HEK293 (cell line): ENCODE data around the gene LYPLAL1.
A peak's percentile ranks its signal among the peaks of the same experiment; 100 is the strongest.

Experiments used
- CTCF ChIA-PET: fragments of 350-600 bp; formaldehyde crosslinking; extraction: SDS; loops from one replicate; lab custom pipeline; 2021; ENCODE audit warnings: antibody characterized with exemption; lab: Yijun Ruan, JAX
- POLR2A ChIA-PET: fragments of 300-600 bp; formaldehyde crosslinking; extraction: SDS; loops from one replicate; lab custom pipeline; 2020; ENCODE audit warnings: antibody characterized with exemption, inconsistent platforms; lab: Yijun Ruan, JAX
- H3K27ac ChIP-seq: fragments of 200-500 bp; sonication (Bioruptor generic); 2 replicates; pipeline ENCODE4 v1.5.1; 2014; ENCODE audit warnings: low read depth, low read length, control low read depth, inconsistent platforms; ENCODE audit errors: extremely low read depth
- H3K36me3 ChIP-seq, 2 experiments: fragments of 200-500 bp in 1 of 2; sonication (Bioruptor generic) in 1 of 2; 1 replicate in 1 of 2; 2 replicates in 1 of 2; pipeline ENCODE4 v1.5.1; 2014 to 2017; ENCODE audit warnings: inconsistent platforms in 2 of 2, low read length in 2 of 2; ENCODE audit not compliant: control insufficient read depth in 2 of 2, insufficient read depth in 1 of 2
- H3K4me1 ChIP-seq: fragments of 200-500 bp; sonication (Bioruptor generic); 2 replicates; pipeline ENCODE4 v1.5.1; 2014; ENCODE audit warnings: mild to moderate bottlenecking, low read length, inconsistent platforms; ENCODE audit not compliant: control insufficient read depth, insufficient read depth
- H3K4me3 ChIP-seq: 2 replicates; pipeline ENCODE4 v1.5.1; 2011; ENCODE audit warnings: low read depth, mild to moderate bottlenecking, control low read depth, low read length, moderate library complexity
- H3K9me3 ChIP-seq: fragments of 200-500 bp; sonication (Bioruptor generic); 2 replicates; pipeline ENCODE4 v1.5.1; 2014; ENCODE audit warnings: low read depth, low read length, inconsistent platforms; ENCODE audit not compliant: control insufficient read depth, insufficient read depth
- BCL11A ChIP-seq: fragments of 450-650 bp; formaldehyde crosslinking; IDR thresholded peaks from 2 replicates; pipeline ENCODE4 v1.5.1; 2016; ENCODE audit warnings: low read depth, missing biosample characterization, missing genetic modification characterization
- GLIS2 ChIP-seq: fragments of 450-650 bp; formaldehyde crosslinking; IDR thresholded peaks from 2 replicates; pipeline ENCODE4 v1.5.1; 2016; ENCODE audit warnings: missing biosample characterization, missing genetic modification characterization
- KLF8 ChIP-seq: fragments of 450-650 bp; formaldehyde crosslinking; IDR thresholded peaks from 2 replicates; pipeline ENCODE4 v1.5.1; 2016; ENCODE audit warnings: missing biosample characterization, missing genetic modification characterization
- MZF1 ChIP-seq: fragments of 450-650 bp; formaldehyde crosslinking; IDR thresholded peaks from 2 replicates; pipeline ENCODE4 v1.5.1; 2017; ENCODE audit warnings: missing biosample characterization, missing genetic modification characterization, borderline replicate concordance
- REPIN1 ChIP-seq: fragments of 450-650 bp; formaldehyde crosslinking; IDR thresholded peaks from 2 replicates; pipeline ENCODE4 v1.5.1; 2017; ENCODE audit warnings: missing biosample characterization, missing genetic modification characterization, low read depth
- SP7 ChIP-seq: fragments of 450-650 bp; formaldehyde crosslinking; IDR thresholded peaks from 2 replicates; pipeline ENCODE4 v1.5.1; 2016; ENCODE audit warnings: missing biosample characterization, missing genetic modification characterization
- TRIM28 ChIP-seq: IDR thresholded peaks from 2 replicates; pipeline ENCODE4 v1.6.1; 2011; ENCODE audit warnings: low read length, control low read depth, borderline replicate concordance
- ZBTB1 ChIP-seq: fragments of 450-650 bp; formaldehyde crosslinking; IDR thresholded peaks from 2 replicates; pipeline ENCODE4 v1.5.1; 2016; ENCODE audit warnings: missing biosample characterization, missing genetic modification characterization
- ZEB2 ChIP-seq: fragments of 450-650 bp; formaldehyde crosslinking; IDR thresholded peaks from 2 replicates; pipeline ENCODE4 v1.5.1; 2016; ENCODE audit warnings: missing biosample characterization, missing genetic modification characterization
- ZNF138 ChIP-seq: fragments of 450-650 bp; formaldehyde crosslinking; IDR thresholded peaks from 2 replicates; pipeline ENCODE4 v1.5.1; 2016; ENCODE audit warnings: missing biosample characterization, missing genetic modification characterization, borderline replicate concordance
- ZNF169 ChIP-seq: fragments of 450-650 bp; formaldehyde crosslinking; IDR thresholded peaks from 2 replicates; pipeline ENCODE4 v1.5.1; 2016; ENCODE audit warnings: missing biosample characterization, missing genetic modification characterization
- ZNF292 ChIP-seq: fragments of 450-650 bp; formaldehyde crosslinking; IDR thresholded peaks from 2 replicates; pipeline ENCODE4 v1.5.1; 2016; ENCODE audit warnings: low read depth, missing biosample characterization, missing genetic modification characterization, borderline replicate concordance
- ZNF311 ChIP-seq: fragments of 450-650 bp; formaldehyde crosslinking; IDR thresholded peaks from 2 replicates; pipeline ENCODE4 v1.5.1; 2017; ENCODE audit warnings: missing biosample characterization, missing genetic modification characterization, borderline replicate concordance
- ZNF354C ChIP-seq: fragments of 450-650 bp; formaldehyde crosslinking; IDR thresholded peaks from 2 replicates; pipeline ENCODE4 v1.5.1; 2016; ENCODE audit warnings: missing biosample characterization, missing genetic modification characterization, low read depth, borderline replicate concordance
- ZNF366 ChIP-seq: fragments of 450-650 bp; formaldehyde crosslinking; conservative IDR thresholded peaks from 2 replicates; pipeline ENCODE4 v1.5.1; 2016; ENCODE audit warnings: missing biosample characterization, missing genetic modification characterization
- ZNF404 ChIP-seq: fragments of 450-650 bp; formaldehyde crosslinking; IDR thresholded peaks from 2 replicates; pipeline ENCODE4 v1.5.1; 2017; ENCODE audit warnings: missing biosample characterization, missing genetic modification characterization
- ZNF416 ChIP-seq: fragments of 450-650 bp; formaldehyde crosslinking; IDR thresholded peaks from 2 replicates; pipeline ENCODE4 v1.5.1; 2016; ENCODE audit warnings: missing biosample characterization, missing genetic modification characterization
- ZNF529 ChIP-seq: fragments of 450-650 bp; formaldehyde crosslinking; IDR thresholded peaks from 2 replicates; pipeline ENCODE4 v1.5.1; 2017; ENCODE audit warnings: missing genetic modification characterization, missing biosample characterization; ENCODE audit not compliant: insufficient replicate concordance
- ZNF596 ChIP-seq: fragments of 450-650 bp; IDR thresholded peaks from 2 replicates; pipeline ENCODE4 v1.5.0; 2018; ENCODE audit warnings: missing biosample characterization, mild to moderate bottlenecking, missing genetic modification characterization, moderate library complexity
- ZNF600 ChIP-seq: fragments of 450-650 bp; formaldehyde crosslinking; IDR thresholded peaks from 2 replicates; pipeline ENCODE4 v1.5.1; 2016; ENCODE audit warnings: missing biosample characterization, missing genetic modification characterization
- ZNF610 ChIP-seq: fragments of 450-650 bp; formaldehyde crosslinking; IDR thresholded peaks from 2 replicates; pipeline ENCODE4 v1.5.1; 2016; ENCODE audit warnings: missing biosample characterization, missing genetic modification characterization, borderline replicate concordance
- ZNF629 ChIP-seq: fragments of 450-650 bp; formaldehyde crosslinking; IDR thresholded peaks from 2 replicates; pipeline ENCODE4 v1.5.1; 2017; ENCODE audit warnings: missing biosample characterization, missing genetic modification characterization
- ZNF701 ChIP-seq: fragments of 450-650 bp; formaldehyde crosslinking; IDR thresholded peaks from 2 replicates; pipeline ENCODE4 v1.5.1; 2016; ENCODE audit warnings: missing biosample characterization, missing genetic modification characterization
- ZNF707 ChIP-seq: fragments of 450-650 bp; formaldehyde crosslinking; IDR thresholded peaks from 2 replicates; pipeline ENCODE4 v1.5.1; 2016; ENCODE audit warnings: missing biosample characterization, missing genetic modification characterization
- ZNF830 ChIP-seq: fragments of 450-650 bp; IDR thresholded peaks from 2 replicates; pipeline ENCODE4 v1.5.0; 2018; ENCODE audit warnings: missing biosample characterization, missing genetic modification characterization, low read depth, mild to moderate bottlenecking, moderate library complexity
- ZXDB ChIP-seq: fragments of 450-650 bp; formaldehyde crosslinking; IDR thresholded peaks from 2 replicates; pipeline ENCODE4 v1.5.1; 2016; ENCODE audit warnings: missing biosample characterization, missing genetic modification characterization
- TF ChIP-seq, protein P1 (sequence below): fragments of 450-650 bp; formaldehyde crosslinking; IDR thresholded peaks from 2 replicates; pipeline ENCODE4 v1.5.1; 2017; ENCODE audit warnings: missing biosample characterization, missing genetic modification characterization
- TF ChIP-seq, protein P2 (sequence below): fragments of 450-650 bp; formaldehyde crosslinking; IDR thresholded peaks from 2 replicates; pipeline ENCODE4 v1.5.1; 2016; ENCODE audit warnings: missing biosample characterization, missing genetic modification characterization
- TF ChIP-seq, protein P3 (sequence below): fragments of 450-650 bp; formaldehyde crosslinking; IDR thresholded peaks from 2 replicates; pipeline ENCODE4 v1.5.1; 2016; ENCODE audit warnings: missing biosample characterization, missing genetic modification characterization
- TF ChIP-seq, protein P4 (sequence below): fragments of 450-650 bp; formaldehyde crosslinking; IDR thresholded peaks from 2 replicates; pipeline ENCODE4 v1.5.1; 2016; ENCODE audit warnings: missing biosample characterization, missing genetic modification characterization

LYPLAL1 gene

DNA sequence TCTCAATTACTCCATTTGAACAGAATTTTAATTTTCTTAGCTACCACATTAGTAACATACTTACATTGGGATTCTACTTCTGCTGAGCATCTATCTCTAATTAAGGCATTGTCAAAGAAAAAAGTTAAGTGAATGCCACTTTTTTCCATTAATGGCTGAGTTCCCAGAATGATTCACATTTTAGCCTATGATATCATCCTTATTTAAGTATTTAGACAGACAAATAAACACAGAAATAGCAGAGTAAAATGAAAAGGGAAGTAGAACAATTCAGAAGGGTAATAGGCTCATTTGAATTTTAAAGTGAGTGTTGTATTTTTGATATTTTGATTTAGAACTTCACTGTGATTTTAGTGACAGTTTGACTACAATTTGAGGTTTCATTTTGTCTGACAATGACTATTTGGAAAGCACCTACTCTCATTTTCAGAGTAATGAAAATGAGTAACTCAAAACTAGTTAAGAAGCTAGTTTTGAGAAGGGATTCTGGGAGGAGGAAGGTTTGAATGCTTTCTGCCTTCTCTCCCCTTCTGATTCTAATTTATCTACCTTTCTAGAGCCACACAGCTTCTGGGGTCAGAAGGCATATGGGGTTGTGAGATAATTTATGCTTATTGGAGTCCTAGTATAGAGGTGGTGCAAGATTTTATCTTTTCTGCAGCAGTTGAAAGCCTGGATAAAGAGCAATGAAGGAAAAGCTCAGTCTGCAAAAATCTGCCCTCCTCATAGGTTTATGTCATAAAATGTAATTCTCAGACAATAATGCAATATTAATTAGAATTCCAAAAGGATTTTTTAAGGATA lies 15.5 kb downstream of the LYPLAL1 start:
- Histone ChIP-seq H3K36me3 (peaks cover 0 to 10% of the 10 kb centered on the region in 2 experiments; a peak in 2 of 3 replicates), H3K9me3 (no peaks in the 10 kb centered on the region), H3K27ac (no peak overlapping the region), H3K4me3 (no peak overlapping the region), H3K4me1 (0 out of 2 replicates have a peak, but pooled peaks cover 3% of the 10 kb centered on the region)
- CTCF ChIA-PET: interaction anchor here (0.6 to 1.3 kb wide), 3 partner anchors 10 to 247 kb away, joined by 3 to 5 read pairs (median 3); no protein-coding TSS in a partner anchor
- POLR2A ChIA-PET: interaction anchor here (1.1 to 1.9 kb wide), 2 partner anchors 13 to 15 kb away, joined by 5 to 7 read pairs; partner anchors contain the start of gene LYPLAL1
- no peak for TF ChIP-seq ZNF292
- 0 out of 2 replicates have a peak, but pooled peaks have one; percentile 23 for TF ChIP-seq BCL11A (tag by site-specific recombination)
- peak; percentile 49 for TF ChIP-seq ZNF366 (tag by site-specific recombination)
- no peak for TF ChIP-seq ZBTB1 (tag by site-specific recombination)
- peak; percentile 76 for TF ChIP-seq ZNF629 (tag by site-specific recombination)
- TF ChIP-seq, protein P1, sequence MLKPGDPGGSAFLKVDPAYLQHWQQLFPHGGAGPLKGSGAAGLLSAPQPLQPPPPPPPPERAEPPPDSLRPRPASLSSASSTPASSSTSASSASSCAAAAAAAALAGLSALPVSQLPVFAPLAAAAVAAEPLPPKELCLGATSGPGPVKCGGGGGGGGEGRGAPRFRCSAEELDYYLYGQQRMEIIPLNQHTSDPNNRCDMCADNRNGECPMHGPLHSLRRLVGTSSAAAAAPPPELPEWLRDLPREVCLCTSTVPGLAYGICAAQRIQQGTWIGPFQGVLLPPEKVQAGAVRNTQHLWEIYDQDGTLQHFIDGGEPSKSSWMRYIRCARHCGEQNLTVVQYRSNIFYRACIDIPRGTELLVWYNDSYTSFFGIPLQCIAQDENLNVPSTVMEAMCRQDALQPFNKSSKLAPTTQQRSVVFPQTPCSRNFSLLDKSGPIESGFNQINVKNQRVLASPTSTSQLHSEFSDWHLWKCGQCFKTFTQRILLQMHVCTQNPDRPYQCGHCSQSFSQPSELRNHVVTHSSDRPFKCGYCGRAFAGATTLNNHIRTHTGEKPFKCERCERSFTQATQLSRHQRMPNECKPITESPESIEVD (tag by site-specific recombination): peak; percentile 91
- no peak for TF ChIP-seq ZNF404 (tag by site-specific recombination)
- no peak for TF ChIP-seq ZNF169
- TF ChIP-seq ZNF610: no peak
- peak; percentile 35; the same call in 1 of the 2 replicates for TF ChIP-seq SP7 (tag by site-specific recombination)
- TF ChIP-seq, protein P2, sequence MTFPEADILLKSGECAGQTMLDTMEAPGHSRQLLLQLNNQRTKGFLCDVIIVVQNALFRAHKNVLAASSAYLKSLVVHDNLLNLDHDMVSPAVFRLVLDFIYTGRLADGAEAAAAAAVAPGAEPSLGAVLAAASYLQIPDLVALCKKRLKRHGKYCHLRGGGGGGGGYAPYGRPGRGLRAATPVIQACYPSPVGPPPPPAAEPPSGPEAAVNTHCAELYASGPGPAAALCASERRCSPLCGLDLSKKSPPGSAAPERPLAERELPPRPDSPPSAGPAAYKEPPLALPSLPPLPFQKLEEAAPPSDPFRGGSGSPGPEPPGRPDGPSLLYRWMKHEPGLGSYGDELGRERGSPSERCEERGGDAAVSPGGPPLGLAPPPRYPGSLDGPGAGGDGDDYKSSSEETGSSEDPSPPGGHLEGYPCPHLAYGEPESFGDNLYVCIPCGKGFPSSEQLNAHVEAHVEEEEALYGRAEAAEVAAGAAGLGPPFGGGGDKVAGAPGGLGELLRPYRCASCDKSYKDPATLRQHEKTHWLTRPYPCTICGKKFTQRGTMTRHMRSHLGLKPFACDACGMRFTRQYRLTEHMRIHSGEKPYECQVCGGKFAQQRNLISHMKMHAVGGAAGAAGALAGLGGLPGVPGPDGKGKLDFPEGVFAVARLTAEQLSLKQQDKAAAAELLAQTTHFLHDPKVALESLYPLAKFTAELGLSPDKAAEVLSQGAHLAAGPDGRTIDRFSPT: peak; percentile 68; the same call in 1 of the 2 replicates
- TF ChIP-seq GLIS2 (tag by site-specific recombination): no peak
- no peak for TF ChIP-seq KLF8 (tag by site-specific recombination)
- TF ChIP-seq ZNF707 (tag by site-specific recombination): no peak
- TF ChIP-seq ZNF138 (tag by site-specific recombination): no peak
- TF ChIP-seq MZF1 (tag by site-specific recombination): no peak
- TF ChIP-seq ZNF830: no peak
- no peak for TF ChIP-seq ZNF600
- TF ChIP-seq REPIN1: no peak
- TF ChIP-seq, protein P3, sequence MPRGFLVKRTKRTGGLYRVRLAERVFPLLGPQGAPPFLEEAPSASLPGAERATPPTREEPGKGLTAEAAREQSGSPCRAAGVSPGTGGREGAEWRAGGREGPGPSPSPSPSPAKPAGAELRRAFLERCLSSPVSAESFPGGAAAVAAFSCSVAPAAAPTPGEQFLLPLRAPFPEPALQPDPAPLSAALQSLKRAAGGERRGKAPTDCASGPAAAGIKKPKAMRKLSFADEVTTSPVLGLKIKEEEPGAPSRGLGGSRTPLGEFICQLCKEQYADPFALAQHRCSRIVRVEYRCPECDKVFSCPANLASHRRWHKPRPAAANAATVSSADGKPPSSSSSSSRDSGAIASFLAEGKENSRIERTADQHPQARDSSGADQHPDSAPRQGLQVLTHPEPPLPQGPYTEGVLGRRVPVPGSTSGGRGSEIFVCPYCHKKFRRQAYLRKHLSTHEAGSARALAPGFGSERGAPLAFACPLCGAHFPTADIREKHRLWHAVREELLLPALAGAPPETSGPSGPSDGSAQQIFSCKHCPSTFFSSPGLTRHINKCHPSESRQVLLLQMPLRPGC (tag by site-specific recombination): peak; percentile 56; the same call in 1 of the 2 replicates
- no peak for TF ChIP-seq ZNF596
- no peak for TF ChIP-seq ZNF354C (tag by site-specific recombination)
- TF ChIP-seq ZNF311 (tag by site-specific recombination): no peak
- TF ChIP-seq, protein P4, sequence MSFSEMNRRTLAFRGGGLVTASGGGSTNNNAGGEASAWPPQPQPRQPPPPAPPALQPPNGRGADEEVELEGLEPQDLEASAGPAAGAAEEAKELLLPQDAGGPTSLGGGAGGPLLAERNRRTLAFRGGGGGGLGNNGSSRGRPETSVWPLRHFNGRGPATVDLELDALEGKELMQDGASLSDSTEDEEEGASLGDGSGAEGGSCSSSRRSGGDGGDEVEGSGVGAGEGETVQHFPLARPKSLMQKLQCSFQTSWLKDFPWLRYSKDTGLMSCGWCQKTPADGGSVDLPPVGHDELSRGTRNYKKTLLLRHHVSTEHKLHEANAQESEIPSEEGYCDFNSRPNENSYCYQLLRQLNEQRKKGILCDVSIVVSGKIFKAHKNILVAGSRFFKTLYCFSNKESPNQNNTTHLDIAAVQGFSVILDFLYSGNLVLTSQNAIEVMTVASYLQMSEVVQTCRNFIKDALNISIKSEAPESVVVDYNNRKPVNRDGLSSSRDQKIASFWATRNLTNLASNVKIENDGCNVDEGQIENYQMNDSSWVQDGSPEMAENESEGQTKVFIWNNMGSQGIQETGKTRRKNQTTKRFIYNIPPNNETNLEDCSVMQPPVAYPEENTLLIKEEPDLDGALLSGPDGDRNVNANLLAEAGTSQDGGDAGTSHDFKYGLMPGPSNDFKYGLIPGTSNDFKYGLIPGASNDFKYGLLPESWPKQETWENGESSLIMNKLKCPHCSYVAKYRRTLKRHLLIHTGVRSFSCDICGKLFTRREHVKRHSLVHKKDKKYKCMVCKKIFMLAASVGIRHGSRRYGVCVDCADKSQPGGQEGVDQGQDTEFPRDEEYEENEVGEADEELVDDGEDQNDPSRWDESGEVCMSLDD: no peak
- TF ChIP-seq ZNF416 (tag by site-specific recombination): no peak
- TF ChIP-seq TRIM28: no peak
- TF ChIP-seq ZXDB: 0 out of 2 replicates have a peak, but pooled peaks have one; percentile 25
- peak; percentile 66; the same call in 1 of the 2 replicates for TF ChIP-seq ZEB2 (tag by site-specific recombination)
- TF ChIP-seq ZNF701 (tag by site-specific recombination): no peak
- no peak for TF ChIP-seq ZNF529 (tag by site-specific recombination)
